ENCODE data around the gene PDE4B. TPM values are rescaled to one million over a fixed set of nuclear protein-coding genes. Genes with fewer than 3 reads are reported as not detected.

The PDE4B gene
- total and polyA plus RNA-seq, 2 of the 13 experiments (the other 11 are each of a cell fraction or from before 2014, with no cell fraction given): not detected

- no peaks in the 10 kb centered on the region for H3K27me3 ChIP-seq (ENCODE audit: control insufficient read depth in 1 of 2, insufficient read depth in 2 of 2, low read length in 2 of 2)
- no peak overlapping the region for H2AFZ ChIP-seq (ENCODE audit: low read length)
- H3K4me1 ChIP-seq (ENCODE audit: insufficient read depth, low read length): no peaks in the 10 kb centered on the region
- no TSS peak for BruUV-seq (replicated peaks)
- no peak overlapping the region for H3K27ac ChIP-seq (ENCODE audit: extremely low read length, insufficient read depth, low read length)
- in situ Hi-C loops (cut with HindIII; ENCODE audit: extremely low pct_ligation_motif_present, low pct_unique_long_range_greater_than_20kb) (no loop called here), intact Hi-C loops (cut with micrococcal nuclease; ENCODE audit: unreplicated experiment) (no loop called here)
- H4K20me1 ChIP-seq (ENCODE audit: insufficient read depth, low read length): no peaks in the 10 kb centered on the region
- no peaks in the 10 kb centered on the region for H3K36me3 ChIP-seq (replicated peaks in 1 of 2; ENCODE audit: control insufficient read depth in 1 of 2, insufficient read depth in 2 of 2, low read length in 2 of 2)
- POLR2A ChIA-PET: no interaction called here
- H3K9ac ChIP-seq (ENCODE audit: insufficient read depth, low read depth, low read length): no peak overlapping the region
- no peaks in the 10 kb centered on the region for H3K79me2 ChIP-seq (ENCODE audit: insufficient read depth, low read length)
- H3K4me3 ChIP-seq (replicated peaks in 1 of 3; ENCODE audit: insufficient read depth in 1 of 3, low read depth in 2 of 3, low read length in 3 of 3): no peak overlapping the region
- FAIRE-seq: no peak
- CTCF ChIA-PET (ENCODE audit: low intra/inter-chr PET ratio, low total read pairs): no interaction called here
- no peaks in the 10 kb centered on the region for H3K9me3 ChIP-seq (ENCODE audit: low read length)
- H3K4me2 ChIP-seq (ENCODE audit: low read depth, low read length): no peak overlapping the region
- no peak for DNase-seq (ENCODE audit: low spot score)
- no peak for ATAC-seq
- no peak for TF ChIP-seq SKI (IDR thresholded peaks at IDR 0.05; ENCODE audit: partially characterized antibody)
- TF ChIP-seq ZNF251 (CRISPR knock-in tag; IDR thresholded peaks at IDR 0.05): no peak
- TF ChIP-seq FOXM1 (CRISPR knock-in tag; IDR thresholded peaks at IDR 0.05): no peak
- TF ChIP-seq RXRB (CRISPR knock-in tag; IDR thresholded peaks at IDR 0.05; ENCODE audit: borderline replicate concordance): no peak
- TF ChIP-seq TOE1 (CRISPR knock-in tag; IDR thresholded peaks at IDR 0.05): no peak
- no peak for TF ChIP-seq ZNF143 (CRISPR knock-in tag; IDR thresholded peaks at IDR 0.05)
- TF ChIP-seq BCLAF1 (IDR thresholded peaks at IDR 0.05): no peak
- TF ChIP-seq MNT (IDR thresholded peaks at IDR 0.05): no peak
- TF ChIP-seq SOX5 (CRISPR knock-in tag; IDR thresholded peaks at IDR 0.05; ENCODE audit: borderline replicate concordance): no peak
- no peak for TF ChIP-seq POLR2AphosphoS5 (IDR thresholded peaks at IDR 0.05; ENCODE audit: low read depth, low read length)
- TF ChIP-seq ZNF720 (CRISPR knock-in tag; IDR thresholded peaks at IDR 0.05): no peak
- TF ChIP-seq CEBPZ (IDR thresholded peaks at IDR 0.05; ENCODE audit: low read length): no peak
- TF ChIP-seq ELF4 (CRISPR knock-in tag; IDR thresholded peaks at IDR 0.05; ENCODE audit: borderline replicate concordance): no peak
- no peak for TF ChIP-seq NR2F2 (IDR thresholded peaks at IDR 0.05; ENCODE audit: borderline replicate concordance, low read depth)
- no peak for TF ChIP-seq MYNN (CRISPR knock-in tag; IDR thresholded peaks at IDR 0.05; ENCODE audit: low read depth)
- no peak for TF ChIP-seq RNF2 (conservative IDR thresholded peaks at IDR 0.05; ENCODE audit: low read depth)
- no peak for TF ChIP-seq ZNF710 (CRISPR knock-in tag; IDR thresholded peaks at IDR 0.05; ENCODE audit: borderline replicate concordance)
- TF ChIP-seq SIX4 (CRISPR knock-in tag; IDR thresholded peaks at IDR 0.05): no peak
These were observed 146.5 kb downstream of the PDE4B start for GRCh38 chr1:65939191-65939590.

All from HepG2 (cell line).